OCI-LY7 (cell line): Measurements from ENCODE around the gene KIF16B. TPM values are rescaled to one million over a fixed set of nuclear protein-coding genes. Genes with fewer than 3 reads are reported as not detected.

Source experiments
- BruUV-seq: library from RNA; stranded (reverse); fragments of 400-500 nt; replicated peaks from 2 replicates; lab custom pipeline; 2021; lab: Mats Ljungman, UMichigan
- CTCF ChIA-PET: fragments of 300-600 bp; sonication (Branson Sonifier 250); formaldehyde crosslinking; loops from one replicate; lab custom pipeline; 2022; ENCODE audit warnings: antibody characterized with exemption; ENCODE audit not compliant: unreplicated experiment; lab: Charles Lee
- POLR2A ChIA-PET: fragments of 300-600 bp; sonication (Branson Sonifier 250); formaldehyde crosslinking; loops from one replicate; lab custom pipeline; 2022; ENCODE audit warnings: antibody characterized with exemption; lab: Charles Lee
- DNase-seq: peaks from one replicate; pipeline ENCODE4 v3.0.0-alpha.2; 2015; ENCODE audit warnings: low spot score
- H2AFZ ChIP-seq: fragments of 200-600 bp; sonication (generic), shearing (Covaris generic); 2 replicates; pipeline ENCODE4 v1.6.1; 2014; ENCODE audit warnings: mild to moderate bottlenecking, antibody characterized with exemption, low read length, moderate library complexity
- H3K27ac ChIP-seq: fragments of 200-600 bp; sonication (generic); 2 replicates; pipeline ENCODE4 v1.5.1; 2014; ENCODE audit warnings: mixed run types, low read depth, mild to moderate bottlenecking, moderate library complexity, low read length, inconsistent platforms; ENCODE audit not compliant: poor library complexity, severe bottlenecking
- H3K36me3 ChIP-seq: fragments of 200-600 bp; sonication (generic); 2 replicates; pipeline ENCODE4 v1.6.1; 2014; ENCODE audit warnings: mild to moderate bottlenecking, antibody characterized with exemption, low read length, moderate library complexity, mixed read lengths; ENCODE audit not compliant: insufficient read depth
- H3K4me1 ChIP-seq: fragments of 200-600 bp; sonication (generic); 2 replicates; pipeline ENCODE4 v1.5.1; 2014; ENCODE audit warnings: mild to moderate bottlenecking, low read length; ENCODE audit not compliant: insufficient read depth, poor library complexity, severe bottlenecking
- H3K4me2 ChIP-seq: fragments of 200-600 bp; sonication (generic); 2 replicates; pipeline ENCODE4 v1.6.1; 2014; ENCODE audit warnings: mild to moderate bottlenecking, low read length
- H3K4me3 ChIP-seq: fragments of 200-600 bp; sonication (generic); 2 replicates; pipeline ENCODE4 v1.5.1; 2014; ENCODE audit warnings: mild to moderate bottlenecking, low read depth, low read length; ENCODE audit not compliant: poor library complexity, severe bottlenecking
- H3K79me2 ChIP-seq: fragments of 200-600 bp; sonication (generic); 2 replicates; pipeline ENCODE4 v1.6.1; 2016; ENCODE audit warnings: low read depth, mild to moderate bottlenecking, low read length, moderate library complexity, mixed read lengths; ENCODE audit not compliant: insufficient read depth
- H3K9me2 ChIP-seq: fragments of 200-600 bp; sonication (generic); 2 replicates; pipeline ENCODE4 v1.6.1; 2016; ENCODE audit warnings: mild to moderate bottlenecking, low read length, mixed read lengths; ENCODE audit not compliant: insufficient read depth
- H3K9me3 ChIP-seq: fragments of 200-600 bp; sonication (generic); 2 replicates; pipeline ENCODE4 v1.6.1; 2014; ENCODE audit warnings: mild to moderate bottlenecking, mixed run types, low read length, mixed read lengths
- H4K20me1 ChIP-seq: fragments of 200-600 bp; sonication (generic); 2 replicates; pipeline ENCODE4 v1.6.1; 2014; ENCODE audit warnings: mild to moderate bottlenecking, antibody characterized with exemption, low read length, moderate library complexity, mixed read lengths; ENCODE audit not compliant: insufficient read depth
- EZH2phosphoT487 ChIP-seq: fragments of 200-600 bp; sonication (generic); IDR thresholded peaks from 2 replicates; pipeline ENCODE4 v1.6.1; 2018; ENCODE audit warnings: low read depth, borderline replicate concordance, mild to moderate bottlenecking, mixed run types, antibody characterized with exemption, low read length, moderate library complexity, mixed read lengths
- intact Hi-C: fragments of 100-400 bp; cut with micrococcal nuclease; formaldehyde crosslinking; loops from one replicate; pipeline ENCODE4 v1.10.0; 2022; ENCODE audit not compliant: unreplicated experiment
- total RNA-seq, 2 experiments: library from RNA; depleted of rRNA in 1 of 2; stranded (reverse); fragments of >200 nt in 1 of 2; shearing (Covaris generic) in 1 of 2; gene quantifications; 2 replicates each; pipeline ENCODE4 v1.2.3, GENCODE V29; 2014 to 2022
- TF ChIP-seq, protein P1 (sequence below): fragments of 200-600 bp; sonication (generic); conservative IDR thresholded peaks from 2 replicates; pipeline ENCODE4 v1.5.1; 2014; ENCODE audit warnings: mild to moderate bottlenecking, antibody characterized with exemption, low read length, moderate library complexity, mixed read lengths

KIF16B gene
- total RNA-seq, 2 experiments from 2014 or later: 6.2 to 11.2 TPM

DNA sequence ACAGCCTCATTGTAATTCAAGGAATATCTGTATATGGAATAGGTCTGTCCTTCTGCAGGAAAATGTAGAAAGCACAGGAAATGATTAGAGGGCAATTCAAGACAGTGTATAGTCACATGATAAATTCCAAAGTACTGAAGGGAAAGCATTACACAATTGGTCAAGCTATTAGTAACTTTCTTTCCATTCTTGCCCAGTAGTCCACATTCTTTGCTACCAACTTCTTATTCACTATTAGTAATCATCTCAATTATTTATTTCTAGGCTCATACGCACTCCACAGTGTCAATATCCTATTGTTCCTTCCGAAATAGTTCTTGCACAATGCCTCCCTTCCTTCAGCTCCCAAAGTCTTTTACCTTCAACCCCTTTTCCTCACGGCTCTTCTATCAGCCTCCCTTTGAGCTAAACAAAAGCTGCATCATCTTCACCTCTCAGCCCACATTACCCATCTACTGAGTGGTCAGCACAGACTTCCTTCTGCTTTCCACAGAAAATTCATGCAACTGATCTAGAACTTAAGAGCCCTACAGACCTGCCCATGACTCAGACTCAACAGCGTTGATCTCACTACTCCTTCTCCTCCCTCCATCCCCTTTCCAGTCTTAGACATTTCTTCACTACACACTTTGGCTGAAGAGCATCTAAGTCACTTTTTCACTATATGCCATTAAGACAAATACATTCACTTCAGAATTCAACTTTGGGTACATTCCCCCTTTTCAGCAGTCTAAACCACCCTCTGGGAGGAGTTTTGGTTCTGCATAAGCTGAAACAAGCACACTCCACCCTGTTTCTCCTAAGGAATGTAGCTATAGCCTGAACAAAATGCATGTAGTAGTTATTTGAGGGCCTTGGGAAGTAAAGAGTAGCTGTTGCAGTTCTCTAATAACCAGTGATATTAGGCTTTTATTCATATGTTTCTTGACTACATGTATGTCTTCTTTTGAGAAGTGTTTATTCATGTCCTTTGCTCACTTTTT is 157.9 kb downstream of the KIF16B start:
- no peak for DNase-seq
- intact Hi-C loops: no loop called here
- Histone ChIP-seq H4K20me1 (no peaks in the 10 kb centered on the region), H2AFZ (no peak overlapping the region), H3K4me1 (no peaks in the 10 kb centered on the region), H3K79me2 (no peaks in the 10 kb centered on the region), H3K4me2 (no peak overlapping the region), H3K36me3 (no peaks in the 10 kb centered on the region), H3K9me3 (no peaks in the 10 kb centered on the region), H3K27ac (no peak overlapping the region), H3K4me3 (no peak overlapping the region), H3K9me2 (no peaks in the 10 kb centered on the region)
- CTCF ChIA-PET: no interaction called here
- POLR2A ChIA-PET: no interaction called here
- TF ChIP-seq, protein P1, sequence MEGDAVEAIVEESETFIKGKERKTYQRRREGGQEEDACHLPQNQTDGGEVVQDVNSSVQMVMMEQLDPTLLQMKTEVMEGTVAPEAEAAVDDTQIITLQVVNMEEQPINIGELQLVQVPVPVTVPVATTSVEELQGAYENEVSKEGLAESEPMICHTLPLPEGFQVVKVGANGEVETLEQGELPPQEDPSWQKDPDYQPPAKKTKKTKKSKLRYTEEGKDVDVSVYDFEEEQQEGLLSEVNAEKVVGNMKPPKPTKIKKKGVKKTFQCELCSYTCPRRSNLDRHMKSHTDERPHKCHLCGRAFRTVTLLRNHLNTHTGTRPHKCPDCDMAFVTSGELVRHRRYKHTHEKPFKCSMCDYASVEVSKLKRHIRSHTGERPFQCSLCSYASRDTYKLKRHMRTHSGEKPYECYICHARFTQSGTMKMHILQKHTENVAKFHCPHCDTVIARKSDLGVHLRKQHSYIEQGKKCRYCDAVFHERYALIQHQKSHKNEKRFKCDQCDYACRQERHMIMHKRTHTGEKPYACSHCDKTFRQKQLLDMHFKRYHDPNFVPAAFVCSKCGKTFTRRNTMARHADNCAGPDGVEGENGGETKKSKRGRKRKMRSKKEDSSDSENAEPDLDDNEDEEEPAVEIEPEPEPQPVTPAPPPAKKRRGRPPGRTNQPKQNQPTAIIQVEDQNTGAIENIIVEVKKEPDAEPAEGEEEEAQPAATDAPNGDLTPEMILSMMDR: no peak
- TF ChIP-seq EZH2phosphoT487: no peak
- BruUV-seq: no TSS peak

DNA sequence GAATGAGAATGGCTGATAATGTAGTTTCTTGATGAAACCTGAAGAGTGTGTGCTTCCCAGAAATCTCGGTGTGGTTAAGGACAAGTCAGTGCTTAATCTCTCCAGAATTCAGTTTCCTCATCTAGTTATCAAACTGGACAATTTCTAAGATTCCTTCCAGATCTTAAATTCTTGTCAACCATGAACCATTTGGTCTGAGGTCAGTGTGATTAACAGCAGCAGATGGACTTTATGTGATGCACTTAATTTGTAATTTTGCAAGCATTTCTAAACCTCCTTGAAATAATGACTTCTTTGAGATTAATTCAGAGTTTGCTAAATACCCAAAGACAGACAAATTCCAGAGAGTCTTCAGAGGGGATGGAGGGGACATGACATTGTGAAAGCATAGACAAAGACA is 160.3 kb downstream of the KIF16B start:
- Histone ChIP-seq H3K4me2 (no peak overlapping the region), H2AFZ (no peak overlapping the region), H3K79me2 (no peaks in the 10 kb centered on the region), H4K20me1 (no peaks in the 10 kb centered on the region), H3K4me3 (no peak overlapping the region), H3K9me2 (no peaks in the 10 kb centered on the region), H3K27ac (no peak overlapping the region), H3K9me3 (no peaks in the 10 kb centered on the region), H3K36me3 (no peaks in the 10 kb centered on the region), H3K4me1 (no peaks in the 10 kb centered on the region)
- POLR2A ChIA-PET: no interaction called here
- no peak for DNase-seq
- TF ChIP-seq, protein P1: no peak
- TF ChIP-seq EZH2phosphoT487: no peak
- intact Hi-C loops: no loop called here
- no TSS peak for BruUV-seq
- CTCF ChIA-PET: no interaction called here

DNA sequence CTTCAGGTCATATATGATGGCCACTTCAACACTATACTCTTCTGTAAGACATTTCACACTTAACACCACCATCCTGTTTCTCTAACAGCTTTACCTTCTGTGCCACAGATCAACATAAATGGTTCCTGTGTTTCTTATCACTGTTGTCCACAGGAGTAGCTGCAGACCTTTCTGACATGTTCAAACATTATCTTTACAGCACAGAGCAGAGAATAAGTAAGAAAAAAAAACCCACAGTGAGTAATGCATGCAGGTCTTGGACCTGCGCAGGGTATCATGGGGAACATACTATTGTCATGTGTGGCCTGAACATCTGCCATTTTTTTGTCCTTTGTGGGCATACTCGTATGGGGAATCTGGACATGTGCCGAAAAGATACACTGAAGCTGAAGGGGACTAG is 161.9 kb downstream of the KIF16B start:
- Histone ChIP-seq H4K20me1 (no peaks in the 10 kb centered on the region), H2AFZ (no peak overlapping the region), H3K36me3 (no peaks in the 10 kb centered on the region), H3K4me1 (no peaks in the 10 kb centered on the region), H3K27ac (no peak overlapping the region), H3K4me2 (no peak overlapping the region), H3K79me2 (no peaks in the 10 kb centered on the region), H3K9me2 (no peaks in the 10 kb centered on the region), H3K4me3 (no peak overlapping the region), H3K9me3 (no peaks in the 10 kb centered on the region)
- ChIA-PET POLR2A (no interaction called here), CTCF (no interaction called here)
- intact Hi-C loops: no loop called here
- no peak for TF ChIP-seq EZH2phosphoT487
- TF ChIP-seq, protein P1: no peak
- DNase-seq: no peak
- no TSS peak for BruUV-seq
